ENCODE data around the gene SCAF8. TPM values are rescaled to one million over a fixed set of nuclear protein-coding genes. Genes with fewer than 3 reads are reported as not detected.

SCAF8 gene
- total RNA-seq, 5 donors from 2014 or later (not counting 1 experiment from before 2014, with no cell fraction given): 53.1 to 61.1 (median 55.2) TPM

- no peaks in the 10 kb centered on the region for H3K27me3 ChIP-seq (replicated peaks in 1 of 2; ENCODE audit: control insufficient read depth in 2 of 2, extremely low read depth in 1 of 2, insufficient read depth in 2 of 2, low read length in 1 of 2)
- WGBS (ENCODE audit: insufficient coverage): 100% methylated on average over 6 of the region's 7 CpGs
- Mint-ChIP-seq H3K9me3 (no peaks in the 10 kb centered on the region), H3K4me3 (no peak overlapping the region), H3K27ac (no peak overlapping the region), H3K27me3 (no peaks in the 10 kb centered on the region), H3K36me3 (peaks cover 76% of the 10 kb centered on the region), H3K4me1 (peaks cover 0 to 11% (median 4%) of the 10 kb centered on the region in 3 donors)
- POLR2A ChIA-PET: no interaction called here
- DNase-seq (no peak), ATAC-seq (replicated peaks in 1 of 4) (no peak)
- H3K4me3 ChIP-seq (ENCODE audit: control insufficient read depth in 1 of 2, extremely low read depth in 1 of 2, low read length in 1 of 2): no peak overlapping the region
- peaks cover 7 to 85% of the 10 kb centered on the region in 2 donors for H3K36me3 ChIP-seq (ENCODE audit: control insufficient read depth in 2 of 2, extremely low read depth in 1 of 2, insufficient read depth in 1 of 2, low read length in 1 of 2)
- H3K9me3 ChIP-seq: no peaks in the 10 kb centered on the region
- no peak overlapping the region for H3K27ac ChIP-seq (ENCODE audit: low read length)
- H3K4me1 ChIP-seq (ENCODE audit: control insufficient read depth in 1 of 2, extremely low read depth in 1 of 2, insufficient read depth in 2 of 2, low read length in 2 of 2): no peaks in the 10 kb centered on the region
- CTCF ChIA-PET: interaction anchor here (0.8 to 1.1 kb wide), 2 partner anchors 8 to 10 kb away, joined by 3 to 4 read pairs; no protein-coding TSS in a partner anchor
Observed at GRCh38 chr6:154814063-154814462, 80.8 kb downstream of the SCAF8 start.

GRCh38 chr6:154815938-154816820 is 83.0 kb downstream of the SCAF8 start:
- ChIA-PET POLR2A (interaction anchor here in 1 of 2 donors (0.6 kb wide), 1 partner anchor 46 kb away, joined by 3 read pairs; no protein-coding TSS in a partner anchor), CTCF (no interaction called here)
- no peaks in the 10 kb centered on the region for H3K9me3 Mint-ChIP-seq
- no peaks in the 10 kb centered on the region for H3K27me3 Mint-ChIP-seq
- H3K36me3 Mint-ChIP-seq: peaks cover 68% of the 10 kb centered on the region
- Histone ChIP-seq H3K27me3 (replicated peaks in 1 of 2; ENCODE audit: control insufficient read depth in 2 of 2, extremely low read depth in 1 of 2, insufficient read depth in 2 of 2, low read length in 1 of 2) (no peaks in the 10 kb centered on the region), H3K9me3 (no peaks in the 10 kb centered on the region), H3K27ac (ENCODE audit: low read length) (no peak overlapping the region), H3K4me1 (ENCODE audit: control insufficient read depth in 1 of 2, extremely low read depth in 1 of 2, insufficient read depth in 2 of 2, low read length in 2 of 2) (no peaks in the 10 kb centered on the region), H3K4me3 (ENCODE audit: control insufficient read depth in 1 of 2, extremely low read depth in 1 of 2, low read length in 1 of 2) (no peak overlapping the region), H3K36me3 (ENCODE audit: control insufficient read depth in 2 of 2, extremely low read depth in 1 of 2, insufficient read depth in 1 of 2, low read length in 1 of 2) (peaks cover 7 to 84% of the 10 kb centered on the region in 2 donors)
- H3K4me3 Mint-ChIP-seq: no peak overlapping the region
- no CpG with 5 or more reads among the region's 5 CpGs for WGBS (ENCODE audit: insufficient coverage)
- peaks cover 2 to 11% (median 6%) of the 10 kb centered on the region in 3 donors for H3K4me1 Mint-ChIP-seq
- peak overlapping the region; percentile 5 to 13 for H3K27ac Mint-ChIP-seq
- DNase-seq: no peak
- no peak for ATAC-seq (replicated peaks in 1 of 4)

- no peak for DNase-seq
- Mint-ChIP-seq H3K4me1 (peaks cover 15 to 20% (median 18%) of the 10 kb centered on the region in 3 donors), H3K9me3 (no peaks in the 10 kb centered on the region), H3K36me3 (peaks cover 61% of the 10 kb centered on the region), H3K4me3 (no peak overlapping the region), H3K27me3 (no peaks in the 10 kb centered on the region), H3K27ac (no peak overlapping the region)
- POLR2A ChIA-PET: no interaction called here
- Histone ChIP-seq H3K4me1 (ENCODE audit: control insufficient read depth in 1 of 2, extremely low read depth in 1 of 2, insufficient read depth in 2 of 2, low read length in 2 of 2) (no peaks in the 10 kb centered on the region), H3K27ac (ENCODE audit: low read length) (no peak overlapping the region), H3K27me3 (replicated peaks in 1 of 2; ENCODE audit: control insufficient read depth in 2 of 2, extremely low read depth in 1 of 2, insufficient read depth in 2 of 2, low read length in 1 of 2) (no peaks in the 10 kb centered on the region), H3K9me3 (no peaks in the 10 kb centered on the region), H3K36me3 (ENCODE audit: control insufficient read depth in 2 of 2, extremely low read depth in 1 of 2, insufficient read depth in 1 of 2, low read length in 1 of 2) (peaks cover 0 to 78% of the 10 kb centered on the region in 2 donors), H3K4me3 (ENCODE audit: control insufficient read depth in 1 of 2, extremely low read depth in 1 of 2, low read length in 1 of 2) (no peak overlapping the region)
- WGBS (ENCODE audit: insufficient coverage): no CpG with 5 or more reads among the region's 1 CpG
- ATAC-seq (replicated peaks in 1 of 4): no peak
- CTCF ChIA-PET: no interaction called here
Observed at GRCh38 chr6:154821099-154821498, 87.9 kb downstream of the SCAF8 start.

GRCh38 chr6:154821638-154822037 is 88.4 kb downstream of the SCAF8 start:
- Mint-ChIP-seq H3K27me3 (no peaks in the 10 kb centered on the region), H3K36me3 (peaks cover 56% of the 10 kb centered on the region), H3K27ac (peak overlapping the region; percentile 26 to 53), H3K4me1 (peaks cover 12 to 18% (median 15%) of the 10 kb centered on the region in 3 donors), H3K4me3 (no peak overlapping the region), H3K9me3 (no peaks in the 10 kb centered on the region)
- Histone ChIP-seq H3K4me1 (ENCODE audit: control insufficient read depth in 1 of 2, extremely low read depth in 1 of 2, insufficient read depth in 2 of 2, low read length in 2 of 2) (no peaks in the 10 kb centered on the region), H3K9me3 (no peaks in the 10 kb centered on the region), H3K27me3 (replicated peaks in 1 of 2; ENCODE audit: control insufficient read depth in 2 of 2, extremely low read depth in 1 of 2, insufficient read depth in 2 of 2, low read length in 1 of 2) (no peaks in the 10 kb centered on the region), H3K4me3 (ENCODE audit: control insufficient read depth in 1 of 2, extremely low read depth in 1 of 2, low read length in 1 of 2) (no peak overlapping the region), H3K27ac (ENCODE audit: low read length) (no peak overlapping the region), H3K36me3 (ENCODE audit: control insufficient read depth in 2 of 2, extremely low read depth in 1 of 2, insufficient read depth in 1 of 2, low read length in 1 of 2) (peaks cover 0 to 72% of the 10 kb centered on the region in 2 donors)
- WGBS (ENCODE audit: insufficient coverage): 100% methylated on average over 1 of the region's 2 CpGs
- ChIA-PET CTCF (no interaction called here), POLR2A (no interaction called here)
- no peak for DNase-seq
- ATAC-seq (replicated peaks in 1 of 4): no peak

- no peaks in the 10 kb centered on the region for H3K4me1 ChIP-seq (ENCODE audit: control insufficient read depth in 1 of 2, extremely low read depth in 1 of 2, insufficient read depth in 2 of 2, low read length in 2 of 2)
- Mint-ChIP-seq H3K36me3 (peaks cover 57% of the 10 kb centered on the region), H3K4me1 (peaks cover 14 to 20% (median 18%) of the 10 kb centered on the region in 3 donors), H3K27ac (peak overlapping the region; percentile 29 to 50), H3K4me3 (no peak overlapping the region), H3K9me3 (no peaks in the 10 kb centered on the region), H3K27me3 (no peaks in the 10 kb centered on the region)
- H3K4me3 ChIP-seq (ENCODE audit: control insufficient read depth in 1 of 2, extremely low read depth in 1 of 2, low read length in 1 of 2): no peak overlapping the region
- ATAC-seq (replicated peaks in 1 of 4): no peak
- ChIA-PET CTCF (no interaction called here), POLR2A (no interaction called here)
- H3K27ac ChIP-seq (ENCODE audit: low read length): no peak overlapping the region
- WGBS (ENCODE audit: insufficient coverage): 94% methylated on average over 2 of the region's 2 CpGs
- no peaks in the 10 kb centered on the region for H3K9me3 ChIP-seq
- DNase-seq: no peak
- H3K36me3 ChIP-seq (ENCODE audit: control insufficient read depth in 2 of 2, extremely low read depth in 1 of 2, insufficient read depth in 1 of 2, low read length in 1 of 2): peaks cover 0 to 70% of the 10 kb centered on the region in 2 donors
- no peaks in the 10 kb centered on the region for H3K27me3 ChIP-seq (replicated peaks in 1 of 2; ENCODE audit: control insufficient read depth in 2 of 2, extremely low read depth in 1 of 2, insufficient read depth in 2 of 2, low read length in 1 of 2)
Observed at GRCh38 chr6:154822947-154823558, 89.8 kb downstream of the SCAF8 start.

GRCh38 chr6:154824076-154824475 is 90.9 kb downstream of the SCAF8 start:
- Histone ChIP-seq H3K27me3 (replicated peaks in 1 of 2; ENCODE audit: control insufficient read depth in 2 of 2, extremely low read depth in 1 of 2, insufficient read depth in 2 of 2, low read length in 1 of 2) (no peaks in the 10 kb centered on the region), H3K4me1 (ENCODE audit: control insufficient read depth in 1 of 2, extremely low read depth in 1 of 2, insufficient read depth in 2 of 2, low read length in 2 of 2) (no peaks in the 10 kb centered on the region), H3K36me3 (ENCODE audit: control insufficient read depth in 2 of 2, extremely low read depth in 1 of 2, insufficient read depth in 1 of 2, low read length in 1 of 2) (peaks cover 0 to 68% of the 10 kb centered on the region in 2 donors), H3K9me3 (no peaks in the 10 kb centered on the region), H3K4me3 (ENCODE audit: control insufficient read depth in 1 of 2, extremely low read depth in 1 of 2, low read length in 1 of 2) (no peak overlapping the region), H3K27ac (ENCODE audit: low read length) (no peak overlapping the region)
- peaks cover 52% of the 10 kb centered on the region for H3K36me3 Mint-ChIP-seq
- H3K4me3 Mint-ChIP-seq: no peak overlapping the region
- DNase-seq (no peak), ATAC-seq (replicated peaks in 1 of 4) (no peak)
- H3K27me3 Mint-ChIP-seq: no peaks in the 10 kb centered on the region
- ChIA-PET CTCF (no interaction called here), POLR2A (no interaction called here)
- peak overlapping the region in 1 of 2 donors; percentile 23 for H3K27ac Mint-ChIP-seq
- no CpG with 5 or more reads among the region's 4 CpGs for WGBS (ENCODE audit: insufficient coverage)
- H3K4me1 Mint-ChIP-seq: peaks cover 14 to 20% (median 18%) of the 10 kb centered on the region in 3 donors
- H3K9me3 Mint-ChIP-seq: no peaks in the 10 kb centered on the region
